ENCODE measurements around the gene EPS8L3.

GRCh38 chr1:109799445-109799844 lies 35.7 kb upstream of the EPS8L3 start:
- TF ChIP-seq, protein P1, sequence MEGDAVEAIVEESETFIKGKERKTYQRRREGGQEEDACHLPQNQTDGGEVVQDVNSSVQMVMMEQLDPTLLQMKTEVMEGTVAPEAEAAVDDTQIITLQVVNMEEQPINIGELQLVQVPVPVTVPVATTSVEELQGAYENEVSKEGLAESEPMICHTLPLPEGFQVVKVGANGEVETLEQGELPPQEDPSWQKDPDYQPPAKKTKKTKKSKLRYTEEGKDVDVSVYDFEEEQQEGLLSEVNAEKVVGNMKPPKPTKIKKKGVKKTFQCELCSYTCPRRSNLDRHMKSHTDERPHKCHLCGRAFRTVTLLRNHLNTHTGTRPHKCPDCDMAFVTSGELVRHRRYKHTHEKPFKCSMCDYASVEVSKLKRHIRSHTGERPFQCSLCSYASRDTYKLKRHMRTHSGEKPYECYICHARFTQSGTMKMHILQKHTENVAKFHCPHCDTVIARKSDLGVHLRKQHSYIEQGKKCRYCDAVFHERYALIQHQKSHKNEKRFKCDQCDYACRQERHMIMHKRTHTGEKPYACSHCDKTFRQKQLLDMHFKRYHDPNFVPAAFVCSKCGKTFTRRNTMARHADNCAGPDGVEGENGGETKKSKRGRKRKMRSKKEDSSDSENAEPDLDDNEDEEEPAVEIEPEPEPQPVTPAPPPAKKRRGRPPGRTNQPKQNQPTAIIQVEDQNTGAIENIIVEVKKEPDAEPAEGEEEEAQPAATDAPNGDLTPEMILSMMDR (IDR thresholded peaks at IDR 0.05; ENCODE audit: control extremely low read depth in 1 of 3, insufficient read depth in 1 of 3, low read depth in 1 of 3, low read length in 3 of 3) = no peak
- TF ChIP-seq SP4 (IDR thresholded peaks at IDR 0.05; ENCODE audit: low read length) (no peak), NRF1 (IDR thresholded peaks at IDR 0.05; ENCODE audit: low read depth, low read length) (no peak), POLR2A (IDR thresholded peaks at IDR 0.05; ENCODE audit: control extremely low read depth in 1 of 2, low read depth in 2 of 2, low read length in 2 of 2) (no peak), ZNF274 (IDR thresholded peaks at IDR 0.05; ENCODE audit: borderline replicate concordance, extremely low read depth, low read length) (no peak), HDAC2 (IDR thresholded peaks at IDR 0.05; ENCODE audit: borderline replicate concordance in 1 of 2, low read depth in 2 of 2, low read length in 2 of 2) (no peak), CHD2 (IDR thresholded peaks at IDR 0.05; ENCODE audit: low read length) (no peak), RAD21 (IDR thresholded peaks at IDR 0.05 in 1 of 2, conservative IDR thresholded peaks at IDR 0.05 in 1 of 2; ENCODE audit: low read depth in 2 of 2, low read length in 2 of 2) (no peak), SAP30 (IDR thresholded peaks at IDR 0.05; ENCODE audit: insufficient read depth, insufficient replicate concordance, low read length) (no peak), SUZ12 (IDR thresholded peaks at IDR 0.05; ENCODE audit: low read length) (no peak), ATF3 (IDR thresholded peaks at IDR 0.05; ENCODE audit: insufficient read depth, low read depth, low read length) (no peak)

Measured in H1 (cell line).